ENCODE measurements around the gene SAMD14.
A peak's percentile ranks its signal among the peaks of the same experiment; 100 is the strongest.

DNA sequence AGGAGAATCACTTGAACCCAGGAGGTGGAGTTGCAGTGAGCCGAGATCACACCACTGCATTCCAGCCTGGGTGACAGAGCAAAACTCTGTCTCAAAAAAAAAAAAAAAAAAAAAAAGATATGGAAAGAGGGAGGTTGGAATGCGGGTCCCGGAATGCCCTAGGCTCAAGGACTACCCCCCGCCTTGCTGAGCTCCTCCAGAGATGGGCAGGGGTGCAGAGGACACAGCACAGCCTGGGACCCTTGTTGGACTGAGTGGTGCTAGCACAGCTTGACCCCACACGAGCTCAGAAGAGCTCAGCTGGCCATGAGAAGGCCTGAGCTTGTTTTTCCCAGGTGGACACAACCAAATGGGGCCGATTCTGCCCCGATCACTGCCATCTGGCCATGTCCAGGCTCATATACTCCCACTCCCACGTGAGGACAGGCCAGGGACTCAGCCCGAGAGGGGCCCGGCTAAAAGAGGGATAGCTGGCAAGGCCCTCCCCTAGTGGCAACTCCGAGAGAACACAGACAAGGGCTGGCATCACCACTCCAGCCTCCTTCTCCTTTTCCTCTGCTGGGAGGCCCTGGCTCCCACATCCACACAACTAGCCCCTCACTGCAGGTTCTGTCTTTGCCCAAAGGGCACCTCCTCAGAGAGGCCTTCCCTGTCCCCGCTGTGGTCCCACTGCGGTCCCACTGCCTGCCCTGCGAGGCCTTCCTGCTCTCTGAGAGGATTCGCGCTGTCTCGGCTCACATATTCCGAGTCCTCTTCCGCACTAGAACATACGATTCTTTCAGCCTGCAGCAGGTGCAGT lies 46.8 kb upstream of the SAMD14 start:
- TF ChIP-seq, protein P1, sequence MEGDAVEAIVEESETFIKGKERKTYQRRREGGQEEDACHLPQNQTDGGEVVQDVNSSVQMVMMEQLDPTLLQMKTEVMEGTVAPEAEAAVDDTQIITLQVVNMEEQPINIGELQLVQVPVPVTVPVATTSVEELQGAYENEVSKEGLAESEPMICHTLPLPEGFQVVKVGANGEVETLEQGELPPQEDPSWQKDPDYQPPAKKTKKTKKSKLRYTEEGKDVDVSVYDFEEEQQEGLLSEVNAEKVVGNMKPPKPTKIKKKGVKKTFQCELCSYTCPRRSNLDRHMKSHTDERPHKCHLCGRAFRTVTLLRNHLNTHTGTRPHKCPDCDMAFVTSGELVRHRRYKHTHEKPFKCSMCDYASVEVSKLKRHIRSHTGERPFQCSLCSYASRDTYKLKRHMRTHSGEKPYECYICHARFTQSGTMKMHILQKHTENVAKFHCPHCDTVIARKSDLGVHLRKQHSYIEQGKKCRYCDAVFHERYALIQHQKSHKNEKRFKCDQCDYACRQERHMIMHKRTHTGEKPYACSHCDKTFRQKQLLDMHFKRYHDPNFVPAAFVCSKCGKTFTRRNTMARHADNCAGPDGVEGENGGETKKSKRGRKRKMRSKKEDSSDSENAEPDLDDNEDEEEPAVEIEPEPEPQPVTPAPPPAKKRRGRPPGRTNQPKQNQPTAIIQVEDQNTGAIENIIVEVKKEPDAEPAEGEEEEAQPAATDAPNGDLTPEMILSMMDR (IDR thresholded peaks at IDR 0.05) = peak; percentile 8 to 22 (median 10)
- TF ChIP-seq POLR2A (IDR thresholded peaks at IDR 0.05) = no peak
